Skeletal muscle cell (primary cell): Measurements from ENCODE around the gene TMEM167A.

Source experiments
- DNase-seq: peaks from one replicate; pipeline ENCODE4 v3.0.0-alpha.2; 2010; ENCODE audit warnings: low read depth
- H3K4me3 ChIP-seq: 2 replicates; pipeline ENCODE4 v1.5.1; 2011; ENCODE audit warnings: low read depth, mild to moderate bottlenecking, control low read depth, low read length, moderate library complexity

TMEM167A gene, protein sequence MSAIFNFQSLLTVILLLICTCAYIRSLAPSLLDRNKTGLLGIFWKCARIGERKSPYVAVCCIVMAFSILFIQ

DNA sequence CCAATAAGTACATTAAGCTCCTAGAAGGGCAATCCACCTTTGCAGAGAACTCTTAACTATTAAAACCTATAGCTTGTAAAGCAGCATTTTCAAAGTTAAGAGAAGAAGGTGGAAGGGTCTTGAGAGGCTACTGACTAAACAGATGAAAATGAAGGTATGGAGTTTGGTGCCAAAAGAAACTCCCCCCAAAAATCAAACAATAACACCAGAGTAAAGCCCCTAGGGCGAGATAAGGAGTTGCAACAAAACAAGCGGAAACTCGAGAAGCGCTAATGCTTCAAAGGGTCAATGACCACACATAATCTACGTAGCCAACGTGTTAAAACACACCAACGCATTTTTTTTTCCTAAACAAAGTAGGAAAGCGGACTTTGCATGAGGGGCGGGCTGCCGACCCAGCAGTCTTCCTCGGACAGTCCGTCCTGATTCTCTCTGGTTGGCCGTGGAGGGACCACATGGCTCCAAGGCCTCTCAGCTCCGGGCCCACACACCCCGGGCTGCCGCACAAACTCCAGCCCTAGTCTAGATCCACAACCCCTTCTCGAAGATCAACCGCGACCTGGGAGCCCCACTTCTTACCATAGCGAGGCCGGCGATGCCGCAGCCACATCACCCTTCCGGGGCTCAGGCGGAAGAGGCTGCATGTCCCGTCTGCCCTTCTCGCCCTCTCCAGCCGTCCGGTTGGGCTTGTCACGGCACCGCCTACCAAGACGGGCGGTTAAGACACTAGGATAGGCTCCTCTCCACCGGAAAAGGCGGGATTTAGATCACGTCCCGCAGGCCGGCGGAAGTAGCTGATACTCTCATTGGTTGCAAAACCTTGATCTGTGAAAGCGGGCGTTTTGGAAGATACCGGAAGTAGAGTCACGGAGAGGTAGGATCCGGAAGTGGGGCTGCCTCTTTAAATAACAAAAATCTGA is at the start of gene TMEM167A, which contains the start of gene XRCC4:
TMEM167A (minus strand) TSS at position 653 of the 920 bp plus-strand sequence; CDS start at position 582, 71 bp downstream.
XRCC4 (plus strand) TSS at position 806 of the 920 bp plus-strand sequence. CDS start 27,373 bp downstream, outside the sequence.
- H3K4me3 ChIP-seq, result peak within 1 kb of the TSS; percentile 85
- DNase-seq, result peak; percentile 97

GRCh38 chr5:83126501-83126900 is 49.3 kb upstream of the TMEM167A start:
- no peak overlapping the region for H3K4me3 ChIP-seq
- DNase-seq, result no peak

DNA sequence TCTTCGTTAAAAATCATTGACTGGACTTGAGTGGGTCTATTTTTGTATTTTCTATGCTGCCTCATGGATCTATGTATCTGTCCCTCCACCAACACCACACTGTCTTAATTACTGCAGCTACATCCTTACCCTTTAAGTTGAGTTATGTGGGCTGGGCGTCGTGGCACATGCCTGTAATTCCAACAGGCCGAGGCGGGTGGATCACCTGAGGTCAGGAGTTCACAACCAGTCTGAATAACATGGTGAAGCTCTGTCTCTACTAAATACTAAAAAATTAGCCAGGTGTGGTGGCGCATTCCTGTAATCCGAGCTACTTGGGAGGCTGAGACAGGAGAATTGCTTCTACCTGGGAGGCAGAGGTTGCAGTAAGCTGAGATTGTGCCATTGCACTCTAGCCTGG is 48.4 kb upstream of the TMEM167A start:
- H3K4me3 ChIP-seq, result no peak overlapping the region
- DNase-seq, result no peak

- DNase-seq, result no peak
- no peak overlapping the region for H3K4me3 ChIP-seq
These were observed 47.4 kb upstream of the TMEM167A start for GRCh38 chr5:83124593-83124992.

DNA sequence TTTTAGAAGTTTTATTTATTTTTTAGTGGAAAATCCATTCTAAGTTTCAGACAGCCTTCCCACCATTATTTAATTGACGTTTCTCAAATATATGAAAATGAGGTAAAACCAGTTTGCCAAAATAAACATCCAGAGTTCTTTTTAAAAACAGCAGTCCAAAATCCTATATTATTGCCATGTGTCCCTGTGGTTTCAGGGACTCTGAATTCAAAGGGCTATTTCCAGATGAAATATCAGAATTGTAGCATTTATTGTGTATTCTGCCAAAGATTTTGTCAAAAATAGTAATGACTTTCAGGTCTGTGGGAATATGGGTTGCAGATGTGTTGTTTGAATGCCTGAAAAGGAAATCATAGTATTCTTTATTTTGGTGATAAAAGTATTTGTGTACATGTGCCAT is 41.8 kb upstream of the TMEM167A start:
- H3K4me3 ChIP-seq, result no peak overlapping the region
- no peak for DNase-seq

- no peak overlapping the region for H3K4me3 ChIP-seq
- no peak for DNase-seq
These were observed 41.3 kb upstream of the TMEM167A start for GRCh38 chr5:83118471-83118870.

DNA sequence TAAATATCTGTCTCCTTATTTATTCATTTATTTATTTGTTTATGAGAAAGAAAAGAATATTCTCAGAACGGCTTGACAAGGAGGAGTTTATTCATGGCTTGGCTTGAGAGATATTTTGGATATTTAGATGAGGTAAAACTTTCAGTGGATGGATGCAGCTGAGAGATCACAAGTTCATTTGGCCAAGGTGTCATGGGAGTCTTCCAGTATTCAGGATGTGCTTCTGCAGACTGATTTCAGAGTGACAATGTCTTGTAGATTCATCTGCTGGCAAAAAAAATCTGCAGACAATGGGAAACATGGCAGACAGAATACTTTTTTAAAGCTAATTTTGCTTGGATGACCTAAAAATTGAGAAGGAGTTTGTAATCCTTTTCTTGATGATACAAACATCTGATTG is 38.6 kb upstream of the TMEM167A start:
- DNase-seq, result no peak
- H3K4me3 ChIP-seq, result no peak overlapping the region

DNA sequence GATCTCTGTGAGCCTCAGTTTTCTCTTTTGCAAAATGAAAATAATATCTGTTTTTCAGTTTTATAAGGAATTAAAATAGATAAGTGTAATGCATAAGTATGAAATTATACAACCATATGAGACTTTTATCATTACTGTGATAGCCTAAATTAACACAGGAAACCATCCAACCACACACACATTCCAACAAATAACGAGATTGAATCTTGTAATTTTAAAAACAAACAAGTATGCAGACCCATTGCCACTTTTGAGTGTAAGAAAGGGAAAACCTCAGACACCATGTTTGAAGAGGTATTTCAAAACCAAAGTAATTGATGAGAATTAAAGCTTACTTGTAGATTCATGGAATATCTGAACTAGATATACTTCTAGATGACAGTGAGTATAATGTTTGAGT is 32.2 kb upstream of the TMEM167A start:
- no peak for DNase-seq
- no peak overlapping the region for H3K4me3 ChIP-seq

GRCh38 chr5:83107692-83108420 is 30.7 kb upstream of the TMEM167A start:
- H3K4me3 ChIP-seq, result no peak overlapping the region
- DNase-seq, result no peak

DNA sequence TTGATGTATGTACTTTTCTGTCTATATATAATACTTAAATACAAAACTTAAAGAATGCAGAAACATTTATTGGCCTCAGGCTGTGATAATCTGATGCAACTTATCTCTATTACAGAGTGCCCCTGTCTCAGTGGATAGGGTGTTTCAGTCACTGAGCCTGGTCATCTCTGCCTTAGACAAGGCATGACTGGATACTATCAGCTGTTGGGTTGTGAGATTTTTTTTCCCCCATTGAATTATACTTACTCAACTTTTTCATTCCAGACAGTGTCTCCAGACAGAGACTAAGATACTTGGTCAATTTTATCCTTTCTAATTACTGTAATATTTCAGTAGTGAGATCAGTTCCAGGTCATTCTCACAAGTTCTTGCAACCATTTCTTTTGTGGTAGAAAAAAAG is 26.8 kb upstream of the TMEM167A start:
- no peak overlapping the region for H3K4me3 ChIP-seq
- DNase-seq, result no peak

- no peak overlapping the region for H3K4me3 ChIP-seq
- DNase-seq, result no peak
These were observed 25.3 kb upstream of the TMEM167A start for GRCh38 chr5:83102364-83102980.

DNA sequence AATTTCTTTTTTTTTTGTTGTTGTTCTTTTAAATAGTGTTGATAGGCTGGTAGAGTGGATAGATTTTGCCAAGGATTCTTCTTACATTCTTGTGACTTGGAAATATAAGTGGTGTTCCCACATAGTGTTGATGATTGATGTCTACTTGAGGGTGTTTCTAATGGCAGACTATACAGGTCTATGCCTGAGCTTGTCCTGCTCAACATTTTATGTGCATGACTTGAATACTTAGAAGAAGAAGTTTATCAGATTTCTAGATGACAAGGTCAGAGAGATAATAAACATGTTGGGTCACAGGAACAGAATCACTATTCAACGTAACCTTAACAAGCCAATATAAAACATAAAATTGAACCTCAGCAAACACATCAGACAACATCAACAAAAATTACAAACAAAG is 24.3 kb upstream of the TMEM167A start:
- no peak for DNase-seq
- H3K4me3 ChIP-seq, result no peak overlapping the region

DNA sequence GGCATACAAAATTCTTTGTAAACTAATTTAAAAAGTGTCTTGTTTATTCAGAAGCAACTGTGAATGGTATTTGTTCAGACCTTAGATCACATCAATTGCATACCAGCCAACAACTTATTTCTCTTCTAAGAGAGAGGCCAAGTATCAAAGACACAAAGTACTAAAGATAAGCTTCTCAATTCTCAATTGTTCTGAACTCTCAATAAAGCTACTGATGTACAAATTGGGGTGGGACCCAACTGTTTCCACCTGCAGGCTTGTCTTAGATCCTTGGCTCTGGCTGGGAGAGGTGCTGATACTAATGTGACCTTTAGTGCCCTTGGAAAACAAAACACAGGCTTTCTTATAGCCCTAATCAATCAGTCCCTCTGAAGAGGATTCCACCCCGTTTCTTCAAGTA is 22.3 kb upstream of the TMEM167A start:
- no peak overlapping the region for H3K4me3 ChIP-seq
- DNase-seq, result no peak

DNA sequence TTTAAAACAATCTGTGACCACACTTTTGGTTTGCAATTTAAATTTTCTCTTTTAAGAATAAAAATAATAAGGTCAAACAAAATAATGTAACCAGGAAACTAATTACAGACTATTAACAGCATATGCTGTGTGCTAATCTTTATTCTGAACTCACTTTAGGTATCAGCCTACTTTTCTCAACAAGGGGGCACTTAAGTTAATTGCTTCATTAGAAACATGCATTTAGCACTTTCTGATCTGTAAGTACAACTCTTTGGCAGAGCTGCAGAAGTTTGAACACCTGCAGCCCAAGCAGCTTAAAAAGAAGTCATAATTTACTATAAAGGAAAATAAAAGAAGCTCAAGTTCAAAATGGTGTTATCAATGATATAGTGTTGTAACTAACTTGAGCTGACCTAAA is 21.8 kb upstream of the TMEM167A start:
- no peak overlapping the region for H3K4me3 ChIP-seq
- DNase-seq, result no peak

DNA sequence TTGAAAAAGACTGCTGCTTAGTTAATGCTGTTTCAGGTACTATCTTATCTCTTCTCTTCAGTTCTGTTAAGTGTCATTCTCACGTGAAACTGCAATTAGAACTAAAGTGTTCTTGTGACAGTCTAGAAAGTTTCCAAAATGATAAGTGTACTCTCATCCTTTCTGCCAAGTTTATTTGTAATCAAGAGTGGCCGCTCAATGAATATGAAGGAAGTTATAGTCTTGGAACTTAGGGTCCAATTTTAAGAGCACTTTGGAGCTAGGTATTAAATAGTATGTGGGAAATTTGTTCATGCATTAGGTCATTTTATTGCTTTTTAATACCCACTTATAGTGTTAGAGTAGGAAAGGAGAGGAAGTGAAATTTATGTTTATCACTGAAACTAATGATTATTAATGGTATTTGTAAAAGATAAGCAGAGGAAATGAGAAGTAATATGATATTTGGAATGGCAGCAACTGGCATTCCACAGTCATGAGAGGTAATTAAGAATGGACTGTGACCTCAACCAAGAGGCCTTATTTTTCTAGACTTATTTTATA is 20.6 kb upstream of the TMEM167A start:
- no peak overlapping the region for H3K4me3 ChIP-seq
- DNase-seq, result no peak

DNA sequence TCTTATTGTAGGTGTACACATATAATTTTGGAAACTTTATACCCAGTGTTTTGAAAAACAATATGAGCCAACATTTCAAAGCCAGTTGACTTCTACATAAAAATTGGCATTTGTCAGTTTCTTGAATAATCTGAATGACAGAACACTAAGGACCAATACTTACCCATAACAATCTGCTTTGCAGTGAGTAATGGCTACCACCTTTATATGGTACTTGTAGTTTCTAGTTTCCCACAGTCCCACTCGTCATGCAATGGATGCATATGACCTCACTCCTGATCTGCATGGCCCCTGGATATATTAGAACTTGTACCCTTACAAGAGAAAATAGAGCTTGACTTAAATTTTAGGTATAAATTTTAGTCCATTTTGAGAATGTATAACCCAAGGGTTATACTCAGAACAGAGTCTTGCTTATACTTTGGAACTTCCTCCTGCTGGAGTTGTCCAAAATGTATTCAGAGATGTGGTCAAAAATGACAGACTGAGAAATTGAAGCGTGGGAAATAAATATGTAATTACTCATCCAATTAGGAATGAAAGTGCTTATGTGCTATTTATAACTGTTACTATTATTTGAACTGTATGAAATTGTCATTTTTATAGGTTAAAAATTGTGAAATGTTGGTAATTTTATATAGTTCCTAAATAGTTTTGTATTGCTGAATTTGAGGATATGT is 19.6 kb upstream of the TMEM167A start:
- DNase-seq, result no peak
- no peak overlapping the region for H3K4me3 ChIP-seq

DNA sequence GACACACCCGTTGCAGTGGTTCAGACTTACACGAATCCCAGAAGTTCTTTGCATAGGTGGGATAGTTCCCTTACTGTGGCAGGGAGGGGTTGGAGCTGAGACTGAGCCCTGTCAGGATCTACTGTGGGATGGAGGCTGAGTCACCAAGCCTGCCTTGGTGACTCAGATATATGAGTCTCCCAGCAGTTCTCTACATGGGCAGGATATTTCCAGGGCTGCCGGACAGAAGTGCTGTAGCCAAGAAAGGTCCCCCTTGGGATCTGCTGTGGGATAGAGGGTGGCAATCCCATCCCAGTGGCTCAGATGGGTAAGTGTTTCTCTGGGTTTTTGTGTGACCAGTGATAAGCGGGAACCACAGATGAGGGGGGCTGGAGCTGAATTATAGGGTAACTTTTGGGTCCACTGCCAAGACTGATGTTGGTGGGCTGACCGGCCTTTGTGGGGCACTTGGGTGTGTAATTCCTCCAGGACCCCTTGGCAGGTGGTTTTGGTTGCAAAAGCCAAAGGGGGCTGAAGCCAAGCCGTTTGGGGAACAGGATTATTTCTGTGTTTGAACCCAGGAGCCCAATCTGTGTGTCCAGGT is 18.9 kb upstream of the TMEM167A start:
- peak; percentile 62 for DNase-seq
- no peak overlapping the region for H3K4me3 ChIP-seq

GRCh38 chr5:83095163-83095956 is 18.2 kb upstream of the TMEM167A start:
- no peak overlapping the region for H3K4me3 ChIP-seq
- no peak for DNase-seq
